ENCODE measurements around the gene GNA12.

DNA sequence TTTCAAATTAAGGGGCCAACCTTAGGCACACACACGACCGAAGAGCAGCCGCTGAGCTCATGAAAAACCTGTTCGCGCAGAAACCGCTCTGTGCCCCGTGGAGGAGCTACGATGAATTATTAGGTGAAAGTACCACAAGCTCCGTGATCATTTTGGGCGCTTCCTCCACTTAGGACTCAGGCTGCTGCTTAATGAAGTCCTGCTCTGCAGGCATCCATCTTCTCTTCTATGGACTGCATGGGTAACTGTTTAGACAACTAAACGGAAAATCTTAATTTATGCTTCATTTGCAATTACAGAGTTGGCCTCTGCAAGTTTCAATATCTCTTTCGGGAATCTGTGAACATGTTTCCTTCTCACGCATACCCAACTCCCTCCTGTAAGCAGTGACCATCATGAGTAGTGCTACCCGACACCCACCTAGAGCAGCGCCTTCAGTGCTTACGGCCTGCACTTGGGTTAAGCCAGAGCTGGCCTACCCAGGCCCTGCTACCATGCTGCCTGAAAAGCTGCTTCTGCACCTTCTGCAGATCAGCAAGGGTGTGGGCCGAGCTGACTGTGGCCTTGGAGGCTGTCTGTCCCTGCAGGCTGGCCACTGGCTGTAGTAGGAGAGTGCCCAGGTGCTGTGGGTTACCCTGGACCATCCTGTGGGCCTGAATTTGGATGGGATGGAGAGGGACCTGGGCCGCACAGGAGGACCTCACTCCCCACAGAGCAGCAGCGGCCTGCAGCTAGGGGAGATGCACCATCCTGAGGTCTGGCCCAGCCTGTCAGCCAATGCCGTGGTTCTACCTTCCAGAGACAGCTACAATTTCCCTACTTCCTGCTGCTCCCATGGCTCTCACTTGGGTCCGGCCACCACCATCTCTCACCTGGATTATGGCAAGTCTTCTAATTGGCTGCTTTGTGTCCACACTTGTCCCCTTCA, 36.0 kb downstream of the GNA12 start:
- TF ChIP-seq, protein P1, sequence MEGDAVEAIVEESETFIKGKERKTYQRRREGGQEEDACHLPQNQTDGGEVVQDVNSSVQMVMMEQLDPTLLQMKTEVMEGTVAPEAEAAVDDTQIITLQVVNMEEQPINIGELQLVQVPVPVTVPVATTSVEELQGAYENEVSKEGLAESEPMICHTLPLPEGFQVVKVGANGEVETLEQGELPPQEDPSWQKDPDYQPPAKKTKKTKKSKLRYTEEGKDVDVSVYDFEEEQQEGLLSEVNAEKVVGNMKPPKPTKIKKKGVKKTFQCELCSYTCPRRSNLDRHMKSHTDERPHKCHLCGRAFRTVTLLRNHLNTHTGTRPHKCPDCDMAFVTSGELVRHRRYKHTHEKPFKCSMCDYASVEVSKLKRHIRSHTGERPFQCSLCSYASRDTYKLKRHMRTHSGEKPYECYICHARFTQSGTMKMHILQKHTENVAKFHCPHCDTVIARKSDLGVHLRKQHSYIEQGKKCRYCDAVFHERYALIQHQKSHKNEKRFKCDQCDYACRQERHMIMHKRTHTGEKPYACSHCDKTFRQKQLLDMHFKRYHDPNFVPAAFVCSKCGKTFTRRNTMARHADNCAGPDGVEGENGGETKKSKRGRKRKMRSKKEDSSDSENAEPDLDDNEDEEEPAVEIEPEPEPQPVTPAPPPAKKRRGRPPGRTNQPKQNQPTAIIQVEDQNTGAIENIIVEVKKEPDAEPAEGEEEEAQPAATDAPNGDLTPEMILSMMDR (IDR thresholded peaks at IDR 0.05): no peak
- no peak for TF ChIP-seq POLR2A (IDR thresholded peaks at IDR 0.05)
